HG03025 (cell line): ENCODE results near the gene PSMB1.
A peak's percentile ranks its signal among the peaks of the same experiment; 100 is the strongest.

Experiments used
- ATAC-seq: cut with Tn5 transposase; IDR thresholded peaks from one replicate; pipeline ENCODE4 v1.9.1; 2021; ENCODE audit warnings: mild to moderate bottlenecking, moderate library complexity; ENCODE audit not compliant: unreplicated experiment, low FRiP score

PSMB1 gene

DNA sequence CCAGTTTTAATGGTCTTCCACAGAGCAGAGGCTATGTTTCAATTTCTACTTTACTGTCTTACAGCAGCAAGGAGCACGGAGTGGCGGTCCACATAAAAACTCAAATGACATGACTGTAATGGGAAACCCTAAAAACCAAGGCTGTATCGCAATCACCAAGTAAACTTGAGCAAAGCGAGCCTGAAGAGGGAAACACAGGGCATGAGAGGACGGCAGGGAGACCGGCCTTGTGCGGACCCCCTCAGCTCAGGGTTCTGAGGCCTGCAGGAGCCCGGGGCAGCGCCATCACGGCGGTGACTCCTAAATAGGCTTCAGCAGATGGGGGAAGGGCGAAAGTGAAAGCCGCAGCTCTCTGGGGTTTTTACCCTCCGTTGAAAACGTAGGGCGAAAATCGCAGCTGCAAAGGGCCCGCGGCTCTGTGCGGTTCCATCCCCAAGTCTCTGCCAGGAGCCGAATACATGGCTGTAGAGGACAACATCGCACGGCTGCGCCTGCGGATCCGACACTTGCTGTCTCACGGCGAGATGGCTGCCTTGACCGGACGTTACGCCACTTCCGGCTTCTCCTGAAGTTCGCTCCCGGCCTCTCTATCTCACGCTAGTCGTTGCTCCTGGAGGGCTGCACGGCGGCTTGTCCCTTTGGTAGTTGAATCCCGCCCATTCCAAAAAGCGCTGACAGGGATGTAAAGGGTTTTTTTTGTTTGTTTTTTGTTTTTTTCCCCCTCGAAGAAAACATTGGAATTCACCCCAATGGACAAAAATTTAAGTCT, at the start of gene PSMB1:
Gene PSMB1 (minus strand): TSS at position 543 of the 769 bp plus-strand sequence. CDS start 65 bp downstream, at position 478.
- peak; percentile 49 for ATAC-seq

DNA sequence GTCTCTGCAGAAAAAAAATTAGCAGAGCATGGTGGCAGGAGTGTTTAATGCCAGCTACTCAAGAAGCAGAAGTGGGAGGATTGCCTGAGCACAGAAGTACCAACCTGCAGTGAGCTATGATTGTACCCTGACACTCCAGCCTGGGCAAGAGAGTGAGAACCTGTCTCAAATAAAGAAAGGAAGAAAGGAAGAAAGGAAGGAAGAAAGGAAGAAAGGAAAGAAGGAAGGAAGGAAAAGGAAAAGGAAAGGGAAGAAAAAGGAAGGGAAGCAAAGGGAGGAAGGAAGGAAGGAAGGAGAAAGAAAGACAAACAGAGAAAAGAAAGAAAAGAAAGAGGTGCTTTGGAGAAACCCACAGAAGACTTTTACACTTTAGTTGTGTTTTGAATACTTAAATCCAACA, 44.2 kb upstream of the PSMB1 start:
- ATAC-seq, result no peak

DNA sequence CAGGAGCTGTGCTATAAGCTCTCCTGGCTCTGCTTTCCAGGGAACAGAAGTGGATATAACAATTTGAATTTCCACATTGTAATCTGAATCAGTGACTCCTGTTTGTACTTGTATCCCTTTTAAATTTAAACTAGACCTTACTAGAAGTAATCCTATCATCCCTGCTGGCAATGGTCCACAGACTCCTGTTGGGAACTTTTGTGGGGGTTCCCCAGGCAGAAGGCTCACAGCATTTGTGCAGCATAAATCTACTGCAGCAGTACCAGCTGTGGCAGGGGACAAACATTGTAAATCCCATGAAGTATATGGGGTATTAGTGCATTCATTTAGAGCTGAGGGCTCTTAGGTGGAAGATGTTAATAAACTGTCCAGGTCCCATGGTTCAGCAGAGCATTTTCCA, 43.3 kb upstream of the PSMB1 start:
- no peak for ATAC-seq

DNA sequence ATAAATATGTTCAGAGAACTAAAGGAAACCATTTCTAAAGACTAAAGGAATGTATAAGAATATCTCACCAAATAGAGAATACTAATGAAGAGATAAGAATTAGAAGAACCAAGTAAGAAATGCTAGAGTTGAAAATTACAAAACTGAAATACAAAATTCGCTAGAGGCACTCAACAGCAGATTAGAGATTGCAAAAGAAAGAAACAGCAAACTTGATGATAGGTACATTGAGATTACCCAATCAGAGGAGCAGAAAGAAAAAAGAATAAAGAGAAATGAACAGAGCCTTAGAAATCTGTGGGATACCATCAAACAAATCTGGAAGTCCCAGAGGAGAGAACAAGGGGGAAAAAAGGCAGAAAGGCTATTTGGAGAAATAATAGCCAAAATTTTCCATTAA, 37.6 kb upstream of the PSMB1 start:
- ATAC-seq, result no peak

- ATAC-seq, result peak; percentile 32
Observed at GRCh38 chr6:170584954-170585498, 31.9 kb upstream of the PSMB1 start.

GRCh38 chr6:170584181-170584953, 31.3 kb upstream of the PSMB1 start, which contains the start of gene PDCD2:
PDCD2 (minus strand) TSS chr6:170584637; CDS start chr6:170584581, 56 bp downstream.
- ATAC-seq, result peak; percentile 96

DNA sequence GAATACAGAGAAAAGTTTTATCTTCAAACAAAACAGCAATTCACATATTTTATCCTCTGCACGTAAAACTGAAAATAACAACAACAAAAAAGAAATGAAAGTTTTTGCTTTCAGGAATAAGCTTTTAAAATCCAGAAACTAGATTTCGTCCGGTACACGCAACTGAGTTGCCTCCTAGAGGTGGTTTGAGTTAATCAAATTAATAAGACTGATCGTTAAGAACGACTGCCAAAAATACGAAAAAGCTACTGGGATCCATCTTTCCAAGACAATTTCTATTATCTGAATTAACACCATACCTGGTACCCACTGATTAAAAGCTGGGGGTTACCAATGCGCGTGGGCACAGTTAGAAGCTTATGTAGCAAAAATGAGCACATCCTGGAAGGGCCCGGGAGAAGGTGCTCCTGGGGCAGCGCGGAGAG, 30.7 kb upstream of the PSMB1 start:
- no peak for ATAC-seq

DNA sequence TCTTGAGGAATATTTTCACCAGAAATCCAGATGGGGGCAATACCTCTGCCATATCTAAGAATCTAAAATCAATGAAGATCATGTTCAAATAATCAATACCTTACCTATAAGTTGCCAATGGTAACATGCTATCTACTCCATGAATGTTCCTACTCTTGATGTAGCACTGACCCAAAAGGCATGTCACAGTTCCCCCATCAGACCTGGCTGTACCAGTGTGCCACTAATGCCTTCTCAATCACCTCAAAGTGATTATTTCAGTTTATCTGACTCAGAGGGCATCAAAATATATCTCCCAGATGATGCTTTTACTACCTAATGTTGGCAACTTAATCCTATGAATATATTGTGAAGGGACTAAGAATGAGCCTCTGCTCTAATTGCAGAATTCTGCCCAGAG, 25.8 kb upstream of the PSMB1 start:
- ATAC-seq, result no peak

GRCh38 chr6:170575250-170575649, 22.1 kb upstream of the PSMB1 start:
- no peak for ATAC-seq

DNA sequence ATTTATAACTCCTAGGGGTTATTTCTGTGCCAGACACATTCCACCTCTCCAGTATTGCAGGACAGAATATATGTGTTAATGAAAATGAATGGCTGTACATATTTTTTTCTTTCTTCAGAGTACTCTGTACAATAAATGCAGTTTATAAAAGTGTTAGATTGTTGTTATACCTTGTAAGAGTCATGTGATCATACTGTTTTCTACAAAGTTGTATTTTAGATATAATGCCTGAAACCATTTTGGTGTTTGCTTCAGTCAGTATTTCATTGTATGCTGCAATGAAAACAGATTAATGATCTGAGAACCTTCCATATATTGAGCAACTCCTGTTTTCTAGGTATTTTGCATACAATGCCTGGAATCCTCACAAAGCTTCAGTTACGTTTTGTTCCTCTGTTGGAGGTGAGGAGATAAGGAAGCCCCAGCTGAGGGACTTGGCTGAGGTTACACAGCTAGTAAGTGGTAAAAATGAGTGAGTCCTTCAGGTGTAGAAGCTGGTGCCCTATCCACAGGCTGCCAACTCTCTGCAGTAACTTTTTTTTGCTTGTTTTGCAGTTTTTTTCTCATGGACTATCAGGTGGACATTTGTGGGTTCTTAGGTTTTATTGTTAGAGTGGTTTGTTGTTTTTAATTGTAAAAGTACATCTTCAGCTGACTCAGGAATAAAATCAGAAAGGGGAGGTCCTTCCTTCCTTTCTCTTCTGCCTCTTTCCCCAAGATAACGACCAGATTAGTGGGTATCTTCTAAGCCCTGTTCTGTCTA, 19.8 kb upstream of the PSMB1 start:
- no peak for ATAC-seq

DNA sequence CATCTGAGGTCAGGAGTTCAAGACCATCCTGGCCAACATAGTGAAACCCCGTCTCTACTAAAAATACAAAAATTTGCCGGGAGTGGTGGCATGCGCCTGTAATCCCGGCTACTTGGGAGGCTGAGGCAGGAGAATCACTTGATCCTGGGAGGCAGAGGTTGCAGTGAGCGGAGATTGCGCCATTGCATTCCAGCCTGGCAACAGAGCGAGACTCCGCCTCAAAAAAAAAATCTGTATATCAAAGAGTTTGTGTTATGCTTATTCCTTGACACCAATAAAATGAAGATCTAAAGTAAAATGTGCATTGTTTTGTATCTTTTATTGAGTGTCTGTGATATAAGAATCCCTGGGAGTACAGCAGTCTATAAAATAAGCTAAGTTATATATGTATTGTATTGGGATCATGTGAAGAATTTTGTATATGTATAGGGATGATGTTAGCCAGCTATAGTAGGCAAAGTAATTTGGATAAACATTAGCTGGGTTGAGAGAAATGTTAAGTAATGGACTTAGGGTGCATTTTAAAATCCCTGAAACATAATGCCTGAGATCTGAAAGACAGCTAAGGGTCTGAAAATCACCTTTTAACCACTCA, 11.9 kb upstream of the PSMB1 start:
- no peak for ATAC-seq

DNA sequence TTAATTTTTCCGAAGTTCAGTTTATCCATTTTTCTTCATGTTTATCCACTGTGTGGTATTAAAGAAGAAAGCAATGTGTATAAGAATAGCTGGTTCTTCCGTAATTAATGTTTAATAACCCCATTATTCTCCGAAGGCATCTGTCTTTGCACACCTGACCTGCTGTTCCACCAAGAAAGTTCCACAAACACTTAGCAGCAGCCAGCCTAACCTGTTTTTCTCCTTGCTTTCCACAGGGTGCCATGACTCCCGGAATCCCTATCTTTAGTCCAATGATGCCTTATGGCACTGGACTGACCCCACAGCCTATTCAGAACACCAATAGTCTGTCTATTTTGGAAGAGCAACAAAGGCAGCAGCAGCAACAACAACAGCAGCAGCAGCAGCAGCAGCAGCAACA, 8.4 kb upstream of the PSMB1 start:
- no peak for ATAC-seq

- no peak for ATAC-seq
Observed at GRCh38 chr6:170555305-170555704, 2.2 kb upstream of the PSMB1 start.

GRCh38 chr6:170554796-170555137, 1.7 kb upstream of the PSMB1 start:
- ATAC-seq, result no peak

- peak; percentile 98 for ATAC-seq
Observed at GRCh38 chr6:170554013-170554795, 1.1 kb upstream of the PSMB1 start, which contains the start of gene TBP. TBP (plus strand) TSS chr6:170554369; CDS start chr6:170557030, 2,661 bp downstream.

DNA sequence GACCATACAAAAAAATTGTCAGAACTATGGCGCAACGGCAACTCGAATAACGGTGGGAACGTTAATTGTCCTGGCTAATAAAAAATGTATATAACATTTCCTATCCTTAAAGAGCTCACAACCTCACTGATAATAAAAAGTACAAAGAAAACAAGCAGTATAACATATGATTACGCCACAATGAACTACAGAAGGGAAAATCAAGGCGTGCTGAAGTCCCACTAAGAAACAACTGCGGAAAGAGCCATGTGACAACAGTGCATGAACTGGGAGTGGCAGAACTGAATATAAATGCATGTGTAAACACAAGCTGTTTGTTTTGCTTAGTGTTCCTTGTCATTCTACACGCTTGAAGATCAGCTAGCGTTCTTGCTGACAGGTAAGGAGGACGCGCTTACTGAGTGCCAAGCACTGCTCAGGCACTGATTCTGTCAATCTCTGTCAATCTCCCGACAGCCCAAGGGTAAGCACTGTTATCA, 466 bp upstream of the PSMB1 start:
- peak; percentile 36 for ATAC-seq

- no peak for ATAC-seq
Observed at GRCh38 chr6:170545405-170545804, 7.7 kb downstream of the PSMB1 start.

GRCh38 chr6:170542031-170542719, 10.9 kb downstream of the PSMB1 start:
- no peak for ATAC-seq

DNA sequence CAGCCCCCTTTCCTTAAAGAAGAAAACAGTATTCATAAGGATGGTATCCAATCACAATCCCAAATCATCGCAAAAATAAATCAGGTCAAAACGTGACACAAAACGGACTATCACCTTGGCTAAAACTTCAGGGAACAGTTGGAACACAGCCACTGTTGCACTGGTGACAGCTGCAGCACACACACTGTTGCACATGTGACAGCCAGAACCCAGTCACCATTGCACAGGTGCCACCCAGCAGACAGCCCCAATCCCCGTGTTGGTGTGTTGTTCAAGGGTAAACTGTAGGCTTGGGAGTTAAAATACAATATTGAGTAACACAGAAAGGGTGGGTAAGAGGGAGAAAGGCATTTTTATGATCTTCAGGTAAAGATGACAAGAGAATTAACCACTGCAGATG, 15.8 kb downstream of the PSMB1 start:
- ATAC-seq, result no peak
